ENCODE measurements around the gene CASD1.
A peak's percentile ranks its signal among the peaks of the same experiment; 100 is the strongest.

The CASD1 gene

DNA sequence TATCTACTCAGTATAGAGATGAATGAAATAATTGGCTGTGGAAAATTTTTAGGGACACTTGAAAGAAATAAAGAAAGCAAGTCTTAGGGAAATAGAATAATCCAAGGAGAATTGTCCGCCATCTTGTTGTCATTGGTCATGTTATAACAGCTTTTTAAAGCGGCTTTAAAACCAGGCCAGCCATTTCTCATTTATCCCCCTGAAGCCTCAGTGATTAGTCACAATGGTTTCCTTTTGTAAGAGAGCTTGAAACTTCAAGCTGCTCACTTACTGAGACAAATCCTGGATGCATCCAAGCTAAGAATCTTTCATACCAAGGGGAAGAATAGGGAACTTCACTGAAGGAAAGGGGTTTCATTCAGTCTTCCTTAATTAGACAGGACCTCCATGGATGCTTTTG lies 78.5 kb downstream of the CASD1 start:
- no peak for DNase-seq

GRCh38 chr7:94590526-94591162 lies 81.0 kb downstream of the CASD1 start:
- DNase-seq, result no peak

DNA sequence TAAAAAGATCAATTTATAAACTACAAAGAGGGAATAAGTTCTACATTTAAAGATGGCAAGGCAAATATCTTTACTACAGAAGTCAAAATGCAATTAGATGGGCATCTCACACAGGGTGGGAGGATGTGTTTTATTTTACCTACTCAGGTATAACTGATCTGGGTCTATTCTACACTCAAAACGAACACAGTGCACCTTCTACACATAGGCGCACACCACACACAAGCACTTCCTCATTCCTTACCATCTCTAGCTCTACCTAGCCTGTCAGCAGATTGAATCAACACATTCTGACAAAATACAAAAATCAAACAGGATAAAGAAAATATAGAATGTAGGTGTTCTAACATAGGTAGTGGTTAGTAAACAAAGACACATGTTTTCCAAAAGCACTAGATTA lies 81.6 kb downstream of the CASD1 start:
- no peak for DNase-seq

DNA sequence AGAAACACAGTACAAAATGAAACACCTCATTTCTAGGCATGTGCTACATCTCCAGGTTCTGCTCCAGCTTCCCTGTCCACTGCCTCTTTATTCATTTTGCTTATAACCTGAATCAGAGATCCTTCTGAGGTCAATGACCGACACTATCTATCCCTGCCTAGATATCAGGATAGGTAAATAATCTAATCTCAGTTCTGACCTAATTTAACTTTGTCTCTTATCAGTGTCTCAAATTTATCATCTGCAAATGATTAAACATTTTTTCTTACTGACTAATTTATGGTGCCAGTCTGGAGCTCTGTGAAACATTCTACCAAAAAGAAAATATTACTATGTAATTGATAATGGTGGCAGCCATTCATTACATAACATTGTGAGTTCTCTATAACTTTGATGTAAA lies 85.3 kb downstream of the CASD1 start:
- DNase-seq, result peak; percentile 42

- no peak for DNase-seq
Measured at GRCh38 chr7:94595717-94596116, 86.1 kb downstream of the CASD1 start.

DNA sequence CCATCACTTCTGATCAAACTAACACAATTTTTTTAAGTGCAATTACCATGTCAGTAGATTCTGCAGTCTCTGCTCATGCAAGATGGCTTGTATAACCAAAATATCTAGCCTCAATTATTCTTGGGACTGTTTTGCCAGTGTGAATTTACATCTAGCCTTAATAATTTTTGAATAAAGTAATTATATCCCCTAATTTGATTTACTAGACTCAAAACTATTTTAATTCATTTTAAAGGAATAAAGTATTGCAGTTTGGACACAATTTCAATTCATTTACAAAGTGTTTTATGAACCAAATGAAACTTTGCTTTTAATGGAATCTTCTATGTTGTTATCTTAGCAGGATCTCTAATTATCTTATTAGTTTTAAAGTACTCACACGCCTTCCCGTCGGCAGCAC lies 90.7 kb downstream of the CASD1 start:
- DNase-seq, result no peak

DNA sequence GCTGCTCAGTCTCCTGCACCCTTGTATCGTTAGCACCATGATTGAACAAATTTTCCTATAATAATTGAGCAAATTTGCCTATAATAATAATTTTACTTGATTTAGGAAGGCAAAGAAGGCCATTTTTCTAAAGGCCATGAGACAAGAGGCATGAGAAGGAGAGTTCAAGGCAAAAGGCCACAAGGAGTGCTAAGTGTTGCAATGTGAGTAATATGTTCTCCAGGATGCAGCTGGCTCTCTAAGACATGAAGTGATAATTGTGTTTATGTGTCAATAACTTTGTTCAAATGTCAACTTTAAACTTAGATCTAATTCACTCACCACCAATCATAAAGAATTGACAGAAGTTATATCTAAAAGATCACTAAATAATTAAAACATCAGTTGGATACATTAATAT lies 92.6 kb downstream of the CASD1 start:
- DNase-seq, result no peak

DNA sequence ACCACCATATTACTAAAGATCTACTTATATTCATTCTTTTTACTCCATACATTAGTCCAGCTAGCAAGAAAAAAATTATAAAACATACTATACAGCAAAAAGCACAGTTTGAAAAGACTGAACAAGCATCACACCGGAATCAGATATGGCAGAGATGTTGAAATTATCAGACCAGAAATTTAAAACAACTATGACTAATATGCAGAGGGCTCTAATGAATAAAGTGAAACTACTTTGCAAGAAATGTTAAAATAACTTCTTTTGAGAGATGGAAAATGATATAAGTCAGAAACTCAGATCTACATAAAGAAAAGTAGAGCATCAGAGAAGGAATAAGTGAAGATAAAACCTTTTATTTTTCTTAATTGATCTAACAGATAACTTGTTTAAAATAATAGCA lies 95.4 kb downstream of the CASD1 start:
- no peak for DNase-seq

All from NCI-H226 (cell line).